BLaER1 treated with 17β-estradiol and CSF1 and Interleukin-3, amounts not matched to agents 10 nM and 100 nM (cell line): ENCODE measurements around the gene GRIA4.

Experiments
- H3K27ac ChIP-seq, 11 experiments: shearing (Covaris generic); formaldehyde crosslinking; 2 replicates each; pipeline ENCODE4 v1.8.1; 2022
- H3K27me3 ChIP-seq, 11 experiments: shearing (Covaris generic); formaldehyde crosslinking; 2 replicates each; pipeline ENCODE4 v1.8.1; 2022
- H3K36me3 ChIP-seq, 11 experiments: shearing (Covaris generic); formaldehyde crosslinking; 2 replicates each; pipeline ENCODE4 v1.8.1; 2022
- H3K4me1 ChIP-seq, 10 experiments: shearing (Covaris generic); formaldehyde crosslinking; 2 replicates each; pipeline ENCODE4 v1.8.1; 2022
- H3K4me2 ChIP-seq, 11 experiments: shearing (Covaris generic); formaldehyde crosslinking; 2 replicates each; pipeline ENCODE4 v1.8.1; 2022
- H3K4me3 ChIP-seq, 10 experiments: shearing (Covaris generic); formaldehyde crosslinking; 2 replicates each; pipeline ENCODE4 v1.8.1; 2022
- H3K9ac ChIP-seq, 11 experiments: shearing (Covaris generic); formaldehyde crosslinking; 2 replicates each; pipeline ENCODE4 v1.8.1; 2022
- H3K9me3 ChIP-seq, 11 experiments: shearing (Covaris generic); formaldehyde crosslinking; replicated peaks in 1 of 11; 2 replicates each; pipeline ENCODE4 v1.8.1; 2022
- H4K20me1 ChIP-seq, 11 experiments: shearing (Covaris generic); formaldehyde crosslinking; 2 replicates each; pipeline ENCODE4 v1.8.1; 2022
- Cebpa-rat ChIP-seq, 11 experiments: shearing (Covaris generic); IDR thresholded peaks; 2 replicates each; pipeline ENCODE4 v1.8.1; 2022

The GRIA4 gene

GRCh38 chr11:105609832-105610781 is at the start of gene GRIA4:
Gene GRIA4 (plus strand): TSS chr11:105610073. CDS start chr11:105610998, 925 bp downstream.
- no peaks in the 10 kb centered on the region for H3K27me3 ChIP-seq
- no peak within 1 kb of the TSS for H3K9ac ChIP-seq
- TF ChIP-seq Cebpa-rat (IDR thresholded peaks at IDR 0.05) = no peak
- H3K27ac ChIP-seq = no peak within 1 kb of the TSS
- peaks cover 0 to 9% (median 0%) of the 10 kb centered on the region in 11 experiments; a peak in 4 of 22 replicates for H3K9me3 ChIP-seq
- H3K4me2 ChIP-seq = no peak within 1 kb of the TSS
- no peak within 1 kb of the TSS for H3K4me3 ChIP-seq
- no peaks in the 10 kb centered on the region for H3K36me3 ChIP-seq
- peaks cover 0 to 16% (median 0%) of the 10 kb centered on the region in 10 experiments; a peak in 4 of 20 replicates for H3K4me1 ChIP-seq
- H4K20me1 ChIP-seq = no peaks in the 10 kb centered on the region

GRCh38 chr11:105573091-105573490 is 36.8 kb upstream of the GRIA4 start:
- Histone ChIP-seq H4K20me1 (no peaks in the 10 kb centered on the region), H3K9me3 (no peaks in the 10 kb centered on the region), H3K4me1 (no peaks in the 10 kb centered on the region), H3K9ac (no peak overlapping the region), H3K4me3 (no peak overlapping the region), H3K27ac (no peak overlapping the region), H3K4me2 (no peak overlapping the region), H3K36me3 (no peaks in the 10 kb centered on the region), H3K27me3 (no peaks in the 10 kb centered on the region)
- no peak for TF ChIP-seq Cebpa-rat (IDR thresholded peaks at IDR 0.05)

- Histone ChIP-seq H3K9ac (no peak overlapping the region), H4K20me1 (no peaks in the 10 kb centered on the region), H3K4me3 (no peak overlapping the region), H3K27ac (no peak overlapping the region), H3K36me3 (no peaks in the 10 kb centered on the region), H3K27me3 (no peaks in the 10 kb centered on the region), H3K9me3 (no peaks in the 10 kb centered on the region), H3K4me2 (no peak overlapping the region), H3K4me1 (no peaks in the 10 kb centered on the region)
- TF ChIP-seq Cebpa-rat (IDR thresholded peaks at IDR 0.05) = no peak
Measured at GRCh38 chr11:105574974-105575373, 34.9 kb upstream of the GRIA4 start.

GRCh38 chr11:105577641-105578040 is 32.2 kb upstream of the GRIA4 start:
- Histone ChIP-seq H3K9me3 (no peaks in the 10 kb centered on the region), H3K27me3 (no peaks in the 10 kb centered on the region), H3K27ac (no peak overlapping the region), H3K36me3 (no peaks in the 10 kb centered on the region), H3K4me1 (no peaks in the 10 kb centered on the region), H3K4me2 (no peak overlapping the region), H3K9ac (no peak overlapping the region), H3K4me3 (no peak overlapping the region), H4K20me1 (no peaks in the 10 kb centered on the region)
- no peak for TF ChIP-seq Cebpa-rat (IDR thresholded peaks at IDR 0.05)

GRCh38 chr11:105579111-105579510 is 30.8 kb upstream of the GRIA4 start:
- TF ChIP-seq Cebpa-rat (IDR thresholded peaks at IDR 0.05) = no peak
- no peak overlapping the region for H3K27ac ChIP-seq
- H3K4me1 ChIP-seq = no peaks in the 10 kb centered on the region
- no peaks in the 10 kb centered on the region for H3K27me3 ChIP-seq
- no peaks in the 10 kb centered on the region for H4K20me1 ChIP-seq
- H3K4me3 ChIP-seq = no peak overlapping the region
- no peaks in the 10 kb centered on the region for H3K36me3 ChIP-seq
- no peak overlapping the region for H3K9ac ChIP-seq
- H3K4me2 ChIP-seq = no peak overlapping the region
- no peaks in the 10 kb centered on the region for H3K9me3 ChIP-seq

GRCh38 chr11:105582497-105582896 is 27.4 kb upstream of the GRIA4 start:
- Histone ChIP-seq H3K9me3 (no peaks in the 10 kb centered on the region), H3K9ac (no peak overlapping the region), H3K4me3 (no peak overlapping the region), H4K20me1 (no peaks in the 10 kb centered on the region), H3K4me1 (no peaks in the 10 kb centered on the region), H3K4me2 (no peak overlapping the region), H3K36me3 (no peaks in the 10 kb centered on the region), H3K27me3 (no peaks in the 10 kb centered on the region), H3K27ac (no peak overlapping the region)
- TF ChIP-seq Cebpa-rat (IDR thresholded peaks at IDR 0.05) = no peak

DNA sequence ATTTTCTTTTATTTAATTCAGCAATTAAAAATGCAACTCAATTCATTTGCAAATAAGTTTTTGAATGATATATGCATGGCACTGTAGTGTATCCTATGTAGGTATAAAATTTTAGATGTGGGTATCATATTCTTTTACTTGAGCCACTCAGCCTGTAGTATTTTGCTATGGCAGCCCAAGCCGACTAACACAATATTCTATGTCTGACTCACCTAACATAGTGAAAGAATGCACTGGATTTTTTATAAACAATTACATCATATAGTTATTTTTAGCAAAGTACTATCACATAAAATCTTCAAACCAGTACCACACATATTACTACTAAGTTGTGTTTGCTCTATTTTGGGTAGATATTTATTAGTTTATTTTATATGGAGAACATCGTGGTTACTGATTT is 21.9 kb upstream of the GRIA4 start:
- Histone ChIP-seq H3K4me2 (no peak overlapping the region), H3K4me3 (no peak overlapping the region), H3K9ac (no peak overlapping the region), H3K4me1 (no peaks in the 10 kb centered on the region), H3K9me3 (no peaks in the 10 kb centered on the region), H3K27me3 (no peaks in the 10 kb centered on the region), H4K20me1 (no peaks in the 10 kb centered on the region), H3K36me3 (no peaks in the 10 kb centered on the region), H3K27ac (no peak overlapping the region)
- TF ChIP-seq Cebpa-rat (IDR thresholded peaks at IDR 0.05) = no peak

GRCh38 chr11:105589346-105589745 is 20.5 kb upstream of the GRIA4 start:
- no peaks in the 10 kb centered on the region for H3K27me3 ChIP-seq
- no peak for TF ChIP-seq Cebpa-rat (IDR thresholded peaks at IDR 0.05)
- H4K20me1 ChIP-seq = no peaks in the 10 kb centered on the region
- no peaks in the 10 kb centered on the region for H3K36me3 ChIP-seq
- no peaks in the 10 kb centered on the region for H3K9me3 ChIP-seq
- no peak overlapping the region for H3K27ac ChIP-seq
- no peak overlapping the region for H3K9ac ChIP-seq
- no peaks in the 10 kb centered on the region for H3K4me1 ChIP-seq
- no peak overlapping the region for H3K4me3 ChIP-seq
- no peak overlapping the region for H3K4me2 ChIP-seq

GRCh38 chr11:105592035-105592434 is 17.8 kb upstream of the GRIA4 start:
- TF ChIP-seq Cebpa-rat (IDR thresholded peaks at IDR 0.05) = no peak
- Histone ChIP-seq H3K36me3 (no peaks in the 10 kb centered on the region), H3K9me3 (no peaks in the 10 kb centered on the region), H3K4me3 (no peak overlapping the region), H4K20me1 (no peaks in the 10 kb centered on the region), H3K27me3 (no peaks in the 10 kb centered on the region), H3K9ac (no peak overlapping the region), H3K4me1 (no peaks in the 10 kb centered on the region), H3K4me2 (no peak overlapping the region), H3K27ac (no peak overlapping the region)

DNA sequence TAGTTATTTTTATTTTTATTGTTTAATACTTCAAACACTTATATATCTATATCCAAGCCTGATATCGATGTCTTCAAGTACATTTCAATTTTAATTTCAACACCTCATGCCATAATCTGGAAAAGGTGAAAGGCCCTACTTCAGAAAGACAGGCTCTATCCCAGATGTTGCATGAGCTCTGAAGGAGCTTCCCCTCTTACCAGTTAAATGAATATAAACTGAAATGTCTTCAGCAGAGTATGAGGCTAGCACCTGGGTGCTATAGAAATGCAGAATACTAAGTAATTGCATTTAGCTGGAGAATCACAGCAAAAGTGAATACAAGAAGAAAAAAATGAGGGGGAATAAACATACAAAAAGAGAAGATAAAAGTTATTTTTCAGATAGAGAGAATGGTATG is 11.5 kb upstream of the GRIA4 start:
- Histone ChIP-seq H3K4me1 (no peaks in the 10 kb centered on the region), H4K20me1 (no peaks in the 10 kb centered on the region), H3K9me3 (no peaks in the 10 kb centered on the region), H3K4me3 (no peak overlapping the region), H3K27ac (no peak overlapping the region), H3K36me3 (no peaks in the 10 kb centered on the region), H3K27me3 (no peaks in the 10 kb centered on the region), H3K4me2 (no peak overlapping the region), H3K9ac (no peak overlapping the region)
- no peak for TF ChIP-seq Cebpa-rat (IDR thresholded peaks at IDR 0.05)
